Head of caudate nucleus (tissue), 42 donors: ENCODE data around the gene SP140.
A peak's percentile ranks its signal among the peaks of the same experiment; 100 is the strongest.

Experiments used
- DNase-seq, 42 donors: peaks; one replicate each; pipeline versions ENCODE4 v3.0.0 to v3.0.0-alpha.2; 2020 to 2021; ENCODE audit warnings: mixed read lengths in 7 of 42
- intact Hi-C: fragments of 100-400 bp; cut with DNase I; formaldehyde crosslinking; loops from one replicate; pipeline ENCODE4 v1.15.0; 2022

SP140 gene

GRCh38 chr2:230225486-230225885 lies at the start of gene SP140:
SP140 (plus strand) TSS chr2:230225736; CDS start chr2:230225845, 109 bp downstream.
- DNase-seq, result peak in 31 of 42 donors; percentile 7 to 62 (median 24)
- intact Hi-C loops, result no loop called here

DNA sequence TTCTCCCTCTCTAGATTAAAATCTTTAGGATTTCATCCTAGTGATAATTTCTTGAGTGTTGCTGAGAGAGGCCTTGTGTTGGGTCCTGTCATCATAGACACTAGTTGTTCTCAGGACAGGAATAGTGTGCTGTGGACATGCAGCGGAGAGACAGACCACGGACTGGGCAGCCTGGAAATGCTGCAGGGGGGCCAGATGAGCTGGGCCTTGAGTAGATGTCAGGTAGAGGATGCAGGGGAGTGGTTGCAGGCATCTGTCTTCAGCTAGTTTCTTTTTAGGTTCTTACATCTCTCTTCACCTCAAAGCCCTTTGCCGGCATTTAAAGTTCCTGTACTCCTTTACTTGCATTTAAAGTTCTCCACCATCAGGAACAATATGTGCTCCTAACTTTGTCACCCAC lies 48.5 kb upstream of the SP140 start:
- intact Hi-C loops, result no loop called here
- DNase-seq, result no peak

GRCh38 chr2:230178546-230179485 lies 46.7 kb upstream of the SP140 start:
- no peak for DNase-seq
- intact Hi-C loops, result no loop called here

- intact Hi-C loops, result no loop called here
- DNase-seq, result no peak
Measured at GRCh38 chr2:230179907-230180306, 45.6 kb upstream of the SP140 start.

DNA sequence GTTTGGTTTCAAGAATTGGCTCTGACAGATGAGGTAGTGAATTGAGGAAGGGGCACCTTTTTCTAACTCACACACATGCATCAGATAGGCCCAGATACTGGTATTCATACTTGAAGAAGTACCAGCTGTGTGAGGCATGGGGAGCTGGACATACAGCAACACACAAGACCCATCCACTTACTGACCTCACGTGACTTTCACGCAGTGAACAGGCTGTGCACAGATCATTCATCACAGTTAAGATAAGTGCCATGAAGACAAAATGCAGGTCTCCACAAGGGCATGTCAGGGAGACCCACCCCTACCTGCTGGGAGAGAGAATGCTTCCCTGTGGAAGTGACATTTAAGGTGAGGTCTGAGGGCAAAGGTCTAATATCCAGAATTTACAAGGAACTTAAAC lies 44.3 kb upstream of the SP140 start:
- no peak for DNase-seq
- intact Hi-C loops, result no loop called here

- DNase-seq, result peak in 1 of 42 donors; percentile 17
- intact Hi-C loops, result no loop called here
Measured at GRCh38 chr2:230184727-230185578, 40.6 kb upstream of the SP140 start.

- intact Hi-C loops, result no loop called here
- no peak for DNase-seq
Measured at GRCh38 chr2:230202430-230203109, 23.0 kb upstream of the SP140 start.

DNA sequence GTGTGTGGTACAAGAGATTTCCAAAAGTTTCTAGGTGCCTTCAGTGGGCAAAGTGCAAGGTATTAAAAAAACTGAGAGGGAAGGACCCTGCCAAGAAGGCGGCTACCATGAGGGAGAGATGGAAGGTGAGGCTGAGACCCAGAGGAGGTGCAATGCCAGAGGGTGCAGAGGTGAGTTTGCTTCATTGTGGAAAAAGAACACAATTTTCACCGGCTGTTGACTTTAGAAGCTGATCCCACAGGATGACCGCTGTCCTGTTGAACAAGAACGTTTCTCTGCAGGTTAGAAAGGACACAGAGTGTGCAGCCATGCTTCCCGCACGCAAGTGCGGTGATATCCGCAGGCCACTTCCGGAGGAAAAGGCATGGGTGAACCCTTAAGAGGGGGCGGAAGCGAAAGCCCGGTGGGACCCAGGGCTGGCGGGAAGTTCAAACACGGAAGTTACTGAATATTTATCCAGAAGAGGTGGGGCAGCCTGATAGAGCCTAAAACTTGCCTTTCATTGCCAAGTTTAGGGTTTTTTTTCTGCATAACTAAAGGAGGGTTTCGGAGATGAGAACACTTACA lies 22.3 kb upstream of the SP140 start:
- intact Hi-C loops, result no loop called here
- DNase-seq, result peak in 1 of 42 donors; percentile 21

GRCh38 chr2:230205034-230205433 lies 20.5 kb upstream of the SP140 start:
- no peak for DNase-seq
- intact Hi-C loops, result no loop called here

GRCh38 chr2:230205721-230206120 lies 19.8 kb upstream of the SP140 start:
- intact Hi-C loops, result no loop called here
- no peak for DNase-seq

DNA sequence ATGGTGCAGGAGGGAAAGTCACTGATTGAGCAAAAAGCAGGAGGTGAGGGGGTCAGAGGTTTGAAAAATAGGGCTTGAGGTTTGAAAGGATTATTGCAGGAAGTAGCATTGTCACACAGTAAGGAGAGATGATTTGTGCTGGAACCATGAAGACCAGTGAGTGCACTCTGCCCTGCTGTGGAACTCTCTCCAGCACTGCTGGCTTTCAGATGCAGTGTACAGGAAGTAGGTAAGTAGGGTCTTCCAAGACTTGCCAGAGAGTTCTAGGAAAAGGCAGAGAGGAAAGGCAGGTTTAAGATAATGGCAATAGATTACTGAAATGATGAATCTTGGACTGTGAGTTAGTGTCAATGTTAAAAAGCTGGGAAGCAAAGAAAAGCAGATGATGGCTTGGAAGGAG lies 17.0 kb upstream of the SP140 start:
- intact Hi-C loops, result no loop called here
- DNase-seq, result no peak

- intact Hi-C loops, result no loop called here
- no peak for DNase-seq
Measured at GRCh38 chr2:230209422-230210051, 16.0 kb upstream of the SP140 start.

DNA sequence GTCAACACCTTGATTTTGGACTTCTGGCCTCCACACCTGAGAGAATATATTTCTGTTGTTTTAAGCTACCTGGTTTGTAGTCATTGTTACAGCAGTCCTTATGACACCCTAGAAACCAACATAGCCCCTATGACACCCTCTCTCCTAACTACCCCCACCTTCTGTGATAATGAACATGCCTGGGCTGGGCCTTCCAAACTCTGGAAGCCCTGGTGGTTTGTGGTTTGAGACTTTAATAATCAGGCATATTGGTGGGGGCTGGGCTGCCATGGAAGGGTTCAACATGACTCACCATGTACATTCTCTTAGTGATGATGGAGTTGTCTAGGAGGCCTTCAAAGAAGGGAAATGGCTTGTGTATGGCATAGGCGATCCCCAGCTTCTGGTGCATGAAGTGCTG lies 9.0 kb upstream of the SP140 start:
- intact Hi-C loops, result no loop called here
- DNase-seq, result no peak

DNA sequence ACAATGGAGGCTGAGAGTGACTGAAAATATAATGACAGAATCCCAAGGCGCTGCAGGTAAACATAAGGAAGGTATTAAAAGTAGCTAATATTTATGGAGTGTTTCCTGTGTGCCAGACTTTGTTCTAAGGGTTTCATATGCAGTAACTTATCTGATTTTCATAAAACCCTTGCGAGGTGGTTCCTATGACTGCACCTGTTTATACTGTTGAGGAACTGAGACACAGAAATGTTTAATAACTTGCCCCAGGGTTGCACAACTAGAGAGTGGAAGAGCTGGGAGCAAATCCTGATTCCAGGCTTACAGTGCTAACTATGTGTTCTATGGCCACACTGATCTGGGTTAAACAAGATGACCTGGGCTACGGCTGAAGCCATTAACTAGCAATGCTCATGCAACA lies 8.1 kb upstream of the SP140 start:
- intact Hi-C loops, result no loop called here
- DNase-seq, result no peak

GRCh38 chr2:230218421-230218820 lies 7.1 kb upstream of the SP140 start:
- peak in 1 of 42 donors; percentile 8 for DNase-seq
- intact Hi-C loops, result no loop called here

DNA sequence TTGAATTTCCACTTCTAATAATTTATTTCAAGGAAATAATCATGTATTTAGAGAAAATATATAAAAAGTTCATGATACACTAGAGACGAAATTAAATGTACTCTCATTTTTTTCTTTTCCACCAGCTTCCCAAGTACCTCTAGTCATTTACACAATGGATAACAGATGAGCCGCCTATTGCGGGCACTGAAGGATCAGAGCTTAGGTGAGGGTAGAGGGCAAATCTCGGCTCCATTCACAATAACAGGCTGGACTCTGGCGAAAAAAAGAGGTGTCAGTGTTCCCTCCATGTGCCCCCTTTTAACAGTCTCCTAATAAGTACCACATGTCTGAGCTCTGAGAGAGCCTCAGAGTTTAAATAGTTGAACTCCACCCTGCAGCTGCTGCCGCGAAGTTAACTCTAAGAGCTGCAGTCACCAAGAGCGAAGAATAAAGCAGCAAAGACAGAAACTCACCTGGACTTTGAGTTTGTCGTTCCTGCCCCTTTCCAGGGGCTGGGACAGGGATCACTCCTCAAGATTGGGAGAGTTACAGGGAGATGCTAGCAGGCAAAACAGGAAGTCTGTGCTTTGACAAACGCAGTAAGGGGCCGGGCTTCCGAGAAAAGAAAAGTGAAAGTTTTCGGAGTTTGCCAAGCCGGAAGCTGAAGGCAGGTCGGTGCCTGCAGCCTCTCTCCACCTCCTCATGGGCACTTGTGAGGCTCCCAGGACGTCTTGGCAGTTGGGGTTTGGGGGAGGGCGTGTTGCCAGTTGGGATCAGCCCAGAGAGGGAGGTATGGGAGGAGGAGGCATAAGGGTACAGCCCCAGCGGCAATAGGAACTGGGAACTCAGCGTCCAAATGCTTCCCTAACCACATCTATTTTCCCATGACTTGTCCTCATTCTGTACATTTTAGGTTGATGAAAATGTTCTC lies 5.9 kb upstream of the SP140 start, which contains the start of gene SP110:
TSS of gene SP110 (minus strand) at position 566 of the 913 bp plus-strand sequence. CDS start 3,057 bp downstream, outside the sequence.
- DNase-seq, result peak; percentile 6 to 86 (median 60)
- intact Hi-C loops, result no loop called here

DNA sequence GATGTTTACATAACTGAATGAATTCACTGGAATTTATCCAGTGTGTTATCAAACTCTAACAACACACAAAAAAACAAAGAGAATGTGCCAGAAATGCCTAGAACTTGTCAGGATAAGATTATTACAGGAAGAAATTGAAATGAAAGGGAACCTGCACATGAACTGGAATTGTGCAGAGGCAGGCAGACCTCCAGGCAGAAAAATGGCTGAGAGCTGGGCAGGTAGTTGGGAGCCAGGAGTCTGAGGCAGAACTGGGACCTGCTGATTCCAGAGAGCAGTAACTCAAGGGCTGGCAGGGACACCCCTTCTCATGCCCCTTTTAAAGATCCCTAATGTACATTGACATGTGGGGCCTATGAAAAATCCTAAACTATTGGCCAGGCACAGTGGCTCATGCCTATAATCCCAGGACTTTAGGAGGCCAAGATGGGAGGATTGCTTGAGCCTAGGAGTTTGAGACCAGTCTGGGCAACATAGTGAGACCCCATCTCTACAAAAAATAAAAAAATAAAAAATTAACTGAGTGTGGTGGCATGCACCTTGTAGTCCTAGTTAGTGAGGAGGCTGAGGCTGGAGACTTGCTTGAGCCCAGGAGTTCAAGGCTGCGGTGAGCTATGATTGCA lies 5.1 kb upstream of the SP140 start:
- intact Hi-C loops, result no loop called here
- no peak for DNase-seq
